ENCODE measurements around the gene KRT71. TPM values are rescaled to one million over a fixed set of nuclear protein-coding genes. Genes with fewer than 3 reads are reported as not detected.

The KRT71 gene
- total and polyA plus RNA-seq, 2 donors from 2014 or later = not detected

DNA sequence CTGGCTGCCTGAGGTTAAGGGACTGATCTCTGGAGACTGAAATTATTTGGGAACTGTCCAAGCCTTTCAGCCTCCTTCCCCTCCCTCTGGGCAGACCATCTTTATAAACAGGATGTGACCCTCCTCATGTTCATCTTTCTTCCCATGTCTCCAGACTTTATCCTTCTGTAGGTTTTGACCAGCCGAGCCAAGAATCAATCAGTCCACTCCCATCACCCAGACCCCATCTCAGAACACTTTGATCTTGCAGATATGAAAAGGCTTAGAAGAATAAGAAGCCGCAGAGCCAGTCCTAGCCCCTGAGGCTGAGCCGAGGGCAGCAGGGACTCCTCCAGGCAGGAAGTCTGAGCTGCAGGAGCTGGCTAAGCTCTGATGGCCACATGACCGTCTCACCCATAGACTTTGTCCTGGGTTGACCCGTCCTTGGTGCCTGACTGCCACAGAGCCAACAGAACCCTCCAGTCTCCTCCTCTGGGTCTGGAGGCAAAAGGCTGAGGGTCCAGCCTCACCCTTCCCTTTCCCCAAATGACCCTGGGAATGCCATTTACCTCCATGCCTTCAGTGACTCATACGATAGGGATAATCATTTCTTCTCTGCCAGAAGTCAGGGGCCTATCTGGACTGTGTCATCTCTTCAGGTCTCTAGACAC is 1.6 kb downstream of the KRT71 start:
- intact Hi-C loops (cut with DNase I) = no loop called here
- H3K4me1 ChIP-seq (ENCODE audit: control insufficient read depth in 2 of 3, insufficient read depth in 2 of 3, low read depth in 1 of 3, low read length in 3 of 3) = peaks cover 0 to 4% (median 0%) of the 10 kb centered on the region in 3 donors
- TF ChIP-seq, protein P1, sequence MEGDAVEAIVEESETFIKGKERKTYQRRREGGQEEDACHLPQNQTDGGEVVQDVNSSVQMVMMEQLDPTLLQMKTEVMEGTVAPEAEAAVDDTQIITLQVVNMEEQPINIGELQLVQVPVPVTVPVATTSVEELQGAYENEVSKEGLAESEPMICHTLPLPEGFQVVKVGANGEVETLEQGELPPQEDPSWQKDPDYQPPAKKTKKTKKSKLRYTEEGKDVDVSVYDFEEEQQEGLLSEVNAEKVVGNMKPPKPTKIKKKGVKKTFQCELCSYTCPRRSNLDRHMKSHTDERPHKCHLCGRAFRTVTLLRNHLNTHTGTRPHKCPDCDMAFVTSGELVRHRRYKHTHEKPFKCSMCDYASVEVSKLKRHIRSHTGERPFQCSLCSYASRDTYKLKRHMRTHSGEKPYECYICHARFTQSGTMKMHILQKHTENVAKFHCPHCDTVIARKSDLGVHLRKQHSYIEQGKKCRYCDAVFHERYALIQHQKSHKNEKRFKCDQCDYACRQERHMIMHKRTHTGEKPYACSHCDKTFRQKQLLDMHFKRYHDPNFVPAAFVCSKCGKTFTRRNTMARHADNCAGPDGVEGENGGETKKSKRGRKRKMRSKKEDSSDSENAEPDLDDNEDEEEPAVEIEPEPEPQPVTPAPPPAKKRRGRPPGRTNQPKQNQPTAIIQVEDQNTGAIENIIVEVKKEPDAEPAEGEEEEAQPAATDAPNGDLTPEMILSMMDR (IDR thresholded peaks at IDR 0.05; ENCODE audit: borderline replicate concordance, extremely low read depth, insufficient read depth) = no peak
- H3K9me3 ChIP-seq (ENCODE audit: control insufficient read depth in 2 of 3, insufficient read depth in 1 of 3, low read length in 3 of 3) = no peaks in the 10 kb centered on the region
- DNase-seq (no peak), FAIRE-seq (no peak)
- H3K9ac ChIP-seq (ENCODE audit: low read length in 3 of 3) = no peak overlapping the region
- no peak overlapping the region for H3K4me3 ChIP-seq (ENCODE audit: low read length in 3 of 3)
- H3K36me3 ChIP-seq (ENCODE audit: control insufficient read depth in 2 of 3, insufficient read depth in 3 of 3, low read length in 3 of 3) = no peaks in the 10 kb centered on the region
- no peak overlapping the region for H3K27ac ChIP-seq (ENCODE audit: low read depth in 2 of 2, low read length in 2 of 2)
- H3K27me3 ChIP-seq (ENCODE audit: control insufficient read depth, insufficient read depth, low read length) = no peaks in the 10 kb centered on the region

DNA sequence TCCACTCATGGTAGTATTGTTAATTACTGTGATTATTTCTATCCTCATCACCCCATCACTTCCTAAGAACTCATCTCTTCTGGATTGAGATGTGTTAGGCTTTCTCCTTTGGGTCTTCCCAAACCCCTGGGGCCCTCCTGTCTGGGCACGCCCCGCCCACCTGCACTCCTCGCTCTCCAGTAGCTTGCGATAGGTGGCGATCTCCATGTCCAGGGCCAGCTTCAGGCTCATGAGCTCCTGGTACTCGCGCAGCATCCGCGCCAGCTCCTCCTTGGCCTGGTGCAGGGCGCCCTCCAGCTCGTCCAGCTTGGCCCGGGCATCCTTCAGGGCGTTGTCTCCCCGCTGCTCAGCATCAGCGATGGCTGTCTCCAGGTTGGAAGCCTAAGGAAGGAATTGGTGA is 6.8 kb downstream of the KRT71 start:
- Histone ChIP-seq H3K27me3 (ENCODE audit: control insufficient read depth, insufficient read depth, low read length) (no peaks in the 10 kb centered on the region), H3K9ac (ENCODE audit: low read length in 3 of 3) (no peak overlapping the region), H3K9me3 (ENCODE audit: control insufficient read depth in 2 of 3, insufficient read depth in 1 of 3, low read length in 3 of 3) (no peaks in the 10 kb centered on the region), H3K4me1 (ENCODE audit: control insufficient read depth in 2 of 3, insufficient read depth in 2 of 3, low read depth in 1 of 3, low read length in 3 of 3) (peaks cover 0 to 2% (median 0%) of the 10 kb centered on the region in 3 donors), H3K36me3 (ENCODE audit: control insufficient read depth in 2 of 3, insufficient read depth in 3 of 3, low read length in 3 of 3) (no peaks in the 10 kb centered on the region), H3K27ac (ENCODE audit: low read depth in 2 of 2, low read length in 2 of 2) (no peak overlapping the region), H3K4me3 (ENCODE audit: low read length in 3 of 3) (no peak overlapping the region)
- TF ChIP-seq, protein P1 (IDR thresholded peaks at IDR 0.05; ENCODE audit: borderline replicate concordance, extremely low read depth, insufficient read depth) = no peak
- intact Hi-C loops (cut with DNase I) = no loop called here
- FAIRE-seq = no peak
- no peak for DNase-seq

DNA sequence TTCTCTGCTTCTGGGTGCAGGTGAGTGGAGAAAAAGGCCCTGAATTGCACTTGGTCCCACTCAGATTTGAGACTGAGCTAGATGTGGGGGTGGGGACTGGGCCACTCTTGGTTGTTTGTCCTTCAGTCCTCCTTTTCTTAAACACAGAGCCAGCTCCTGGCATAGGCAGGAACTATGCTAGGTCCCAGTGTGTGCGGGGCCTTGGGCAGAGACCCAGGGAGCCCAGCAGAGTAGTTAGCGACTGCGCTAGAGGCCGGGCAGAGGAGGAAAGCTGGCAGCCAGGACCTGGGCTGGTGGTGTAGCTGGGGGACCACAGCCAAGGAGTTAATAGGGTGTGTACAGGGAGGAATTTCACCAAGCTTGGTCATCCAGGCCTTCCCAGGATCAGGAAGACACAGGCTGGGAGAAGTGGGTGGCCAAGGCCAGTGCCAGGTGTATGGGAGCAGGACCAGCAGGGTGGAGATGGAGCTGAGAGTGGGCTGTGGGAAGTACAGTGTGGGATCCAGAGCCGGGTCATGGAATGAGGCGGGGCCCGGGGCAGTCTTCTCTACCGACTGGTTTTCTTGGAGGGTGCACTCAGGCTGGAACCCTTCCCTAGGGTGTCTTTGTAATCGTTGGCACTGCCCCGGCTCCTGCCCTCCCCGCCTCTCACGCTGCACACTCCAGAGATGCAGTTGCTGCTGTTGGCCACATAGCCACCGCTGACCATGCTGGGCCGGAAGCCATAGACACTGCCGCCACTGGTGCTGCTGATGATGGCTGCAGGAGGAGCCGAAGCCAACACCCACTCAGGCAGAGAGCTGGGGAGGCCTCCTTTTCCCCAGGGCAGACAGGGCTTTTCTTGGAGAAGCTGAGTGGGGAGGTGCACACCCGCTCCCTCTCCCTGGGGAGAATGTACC is 8.7 kb downstream of the KRT71 start:
- H3K4me1 ChIP-seq (ENCODE audit: control insufficient read depth in 2 of 3, insufficient read depth in 2 of 3, low read depth in 1 of 3, low read length in 3 of 3) = no peaks in the 10 kb centered on the region
- intact Hi-C loops (cut with DNase I) = no loop called here
- TF ChIP-seq, protein P1 (IDR thresholded peaks at IDR 0.05; ENCODE audit: borderline replicate concordance, extremely low read depth, insufficient read depth) = no peak
- H3K9me3 ChIP-seq (ENCODE audit: control insufficient read depth in 2 of 3, insufficient read depth in 1 of 3, low read length in 3 of 3) = no peaks in the 10 kb centered on the region
- DNase-seq (no peak), FAIRE-seq (no peak)
- H3K36me3 ChIP-seq (ENCODE audit: control insufficient read depth in 2 of 3, insufficient read depth in 3 of 3, low read length in 3 of 3) = no peaks in the 10 kb centered on the region
- no peak overlapping the region for H3K4me3 ChIP-seq (ENCODE audit: low read length in 3 of 3)
- H3K9ac ChIP-seq (ENCODE audit: low read length in 3 of 3) = no peak overlapping the region
- H3K27me3 ChIP-seq (ENCODE audit: control insufficient read depth, insufficient read depth, low read length) = no peaks in the 10 kb centered on the region
- no peak overlapping the region for H3K27ac ChIP-seq (ENCODE audit: low read depth in 2 of 2, low read length in 2 of 2)
